ENCODE results near the gene MAPK1.
"Not testable (repeated sequence)": the region's sequence is repeated elsewhere in the genome, so short reads cannot be mapped to it uniquely, and the experiment has no call there.

Gene MAPK1

GRCh38 chr22:21867528-21868266 lies at the start of gene MAPK1:
Gene MAPK1, minus strand, starts transcription at chr22:21867645. Its CDS starts 205 bp downstream, at chr22:21867440.
- peak; percentile 73 for DNase-seq

GRCh38 chr22:21916309-21916918 lies 49.0 kb upstream of the MAPK1 start:
- no peak for DNase-seq

- no peak for DNase-seq
Observed at GRCh38 chr22:21915624-21916308, 48.3 kb upstream of the MAPK1 start.

GRCh38 chr22:21914033-21914642 lies 46.7 kb upstream of the MAPK1 start:
- not testable (repeated sequence) for DNase-seq

- not testable (repeated sequence) for DNase-seq
Observed at GRCh38 chr22:21910367-21910766, 42.9 kb upstream of the MAPK1 start.

- no peak for DNase-seq
Observed at GRCh38 chr22:21909871-21910270, 42.4 kb upstream of the MAPK1 start.

GRCh38 chr22:21907638-21908522 lies 40.4 kb upstream of the MAPK1 start:
- DNase-seq: no peak

- not testable (repeated sequence) for DNase-seq
Observed at GRCh38 chr22:21905234-21905633, 37.8 kb upstream of the MAPK1 start.

GRCh38 chr22:21904250-21904789 lies 36.9 kb upstream of the MAPK1 start:
- no peak for DNase-seq

- DNase-seq: no peak
Observed at GRCh38 chr22:21903283-21903682, 35.8 kb upstream of the MAPK1 start.

GRCh38 chr22:21902296-21903087 lies 35.0 kb upstream of the MAPK1 start:
- DNase-seq: no peak

GRCh38 chr22:21898354-21898896 lies 31.0 kb upstream of the MAPK1 start:
- no peak for DNase-seq

- no peak for DNase-seq
Observed at GRCh38 chr22:21896951-21897513, 29.6 kb upstream of the MAPK1 start.

- not testable (repeated sequence) for DNase-seq
Observed at GRCh38 chr22:21896275-21896674, 28.8 kb upstream of the MAPK1 start.

GRCh38 chr22:21894799-21895198 lies 27.4 kb upstream of the MAPK1 start:
- no peak for DNase-seq

- DNase-seq: no peak
Observed at GRCh38 chr22:21889251-21889990, 22.0 kb upstream of the MAPK1 start.

- no peak for DNase-seq
Observed at GRCh38 chr22:21887841-21888240, 20.4 kb upstream of the MAPK1 start.

GRCh38 chr22:21883930-21884329 lies 16.5 kb upstream of the MAPK1 start:
- DNase-seq: not testable (repeated sequence)

GRCh38 chr22:21882754-21883333 lies 15.4 kb upstream of the MAPK1 start:
- DNase-seq: not testable (repeated sequence)

Measured in kidney glomerular epithelial cell (primary cell).